Measurements from ENCODE around the gene COL1A2.

Gene COL1A2

DNA sequence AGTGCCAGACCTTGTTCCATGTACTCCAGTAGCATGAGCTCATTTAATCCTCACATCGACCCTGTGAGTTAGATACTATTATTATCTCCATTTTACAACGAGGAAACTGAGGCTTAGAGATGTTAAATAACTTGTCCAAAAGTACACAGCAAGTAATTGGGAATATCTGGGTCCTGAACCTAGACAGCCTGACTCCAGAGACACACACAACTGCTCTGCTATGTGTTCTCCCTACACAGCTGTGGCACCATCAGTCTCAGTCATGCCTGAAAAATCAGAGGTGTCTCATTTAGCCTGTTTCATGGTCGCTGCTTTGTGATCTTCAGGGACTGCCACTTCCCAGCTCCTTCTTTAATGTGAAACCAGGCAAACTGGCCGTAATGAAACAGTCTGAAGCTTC, 56.5 kb downstream of the COL1A2 start:
- no peak for TF ChIP-seq CEBPB (IDR thresholded peaks at IDR 0.05)
- TF ChIP-seq TEAD4 (IDR thresholded peaks at IDR 0.05): no peak
- no peak for TF ChIP-seq YY1 (IDR thresholded peaks at IDR 0.05; ENCODE audit: low read depth)
- TF ChIP-seq, protein P1, sequence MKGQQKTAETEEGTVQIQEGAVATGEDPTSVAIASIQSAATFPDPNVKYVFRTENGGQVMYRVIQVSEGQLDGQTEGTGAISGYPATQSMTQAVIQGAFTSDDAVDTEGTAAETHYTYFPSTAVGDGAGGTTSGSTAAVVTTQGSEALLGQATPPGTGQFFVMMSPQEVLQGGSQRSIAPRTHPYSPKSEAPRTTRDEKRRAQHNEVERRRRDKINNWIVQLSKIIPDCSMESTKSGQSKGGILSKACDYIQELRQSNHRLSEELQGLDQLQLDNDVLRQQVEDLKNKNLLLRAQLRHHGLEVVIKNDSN (IDR thresholded peaks at IDR 0.05): no peak
- TF ChIP-seq FOXM1 (IDR thresholded peaks at IDR 0.05; ENCODE audit: borderline replicate concordance, low read depth): no peak
- no peak for TF ChIP-seq RAD21 (IDR thresholded peaks at IDR 0.05; ENCODE audit: low read depth)
- no peak for TF ChIP-seq TAF1 (IDR thresholded peaks at IDR 0.05; ENCODE audit: low read depth)
- no peak for TF ChIP-seq CREB1 (IDR thresholded peaks at IDR 0.05; ENCODE audit: low read depth)
- no peak for TF ChIP-seq TCF12 (IDR thresholded peaks at IDR 0.05; ENCODE audit: low read depth)
- TF ChIP-seq EGR1 (IDR thresholded peaks at IDR 0.05): no peak
- TF ChIP-seq EP300 (IDR thresholded peaks at IDR 0.05; ENCODE audit: borderline replicate concordance): no peak
- TF ChIP-seq ZBTB7A (IDR thresholded peaks at IDR 0.05; ENCODE audit: low read depth): no peak
- TF ChIP-seq NFIC (IDR thresholded peaks at IDR 0.05): no peak

GRCh38 chr7:94452239-94452638, 57.5 kb downstream of the COL1A2 start:
- TF ChIP-seq MAX (IDR thresholded peaks at IDR 0.05) (no peak), EGR1 (IDR thresholded peaks at IDR 0.05) (no peak), EP300 (IDR thresholded peaks at IDR 0.05; ENCODE audit: borderline replicate concordance) (no peak), CREB1 (IDR thresholded peaks at IDR 0.05; ENCODE audit: low read depth) (no peak), NFIC (IDR thresholded peaks at IDR 0.05) (no peak), RAD21 (IDR thresholded peaks at IDR 0.05; ENCODE audit: low read depth) (no peak), CEBPB (IDR thresholded peaks at IDR 0.05) (no peak), TAF1 (IDR thresholded peaks at IDR 0.05; ENCODE audit: low read depth) (no peak), FOXM1 (IDR thresholded peaks at IDR 0.05; ENCODE audit: borderline replicate concordance, low read depth) (no peak), TCF12 (IDR thresholded peaks at IDR 0.05; ENCODE audit: low read depth) (no peak), ZBTB7A (IDR thresholded peaks at IDR 0.05; ENCODE audit: low read depth) (no peak), YY1 (IDR thresholded peaks at IDR 0.05; ENCODE audit: low read depth) (no peak), TEAD4 (IDR thresholded peaks at IDR 0.05) (no peak)
- TF ChIP-seq, protein P1 (IDR thresholded peaks at IDR 0.05): no peak

- TF ChIP-seq EGR1 (IDR thresholded peaks at IDR 0.05) (no peak), REST (IDR thresholded peaks at IDR 0.05; ENCODE audit: low read depth) (no peak), EP300 (IDR thresholded peaks at IDR 0.05; ENCODE audit: borderline replicate concordance) (no peak), YY1 (IDR thresholded peaks at IDR 0.05; ENCODE audit: low read depth) (no peak), TCF12 (IDR thresholded peaks at IDR 0.05; ENCODE audit: low read depth) (no peak), NFIC (IDR thresholded peaks at IDR 0.05) (no peak), FOXM1 (IDR thresholded peaks at IDR 0.05; ENCODE audit: borderline replicate concordance, low read depth) (no peak), TAF1 (IDR thresholded peaks at IDR 0.05; ENCODE audit: low read depth) (no peak), CEBPB (IDR thresholded peaks at IDR 0.05) (no peak), MAX (IDR thresholded peaks at IDR 0.05) (no peak), RAD21 (IDR thresholded peaks at IDR 0.05; ENCODE audit: low read depth) (no peak)
Observed at GRCh38 chr7:94453898-94454297, 59.2 kb downstream of the COL1A2 start.

- TF ChIP-seq FOXM1 (IDR thresholded peaks at IDR 0.05; ENCODE audit: borderline replicate concordance, low read depth) (no peak), ZBTB7A (IDR thresholded peaks at IDR 0.05; ENCODE audit: low read depth) (no peak), CREB1 (IDR thresholded peaks at IDR 0.05; ENCODE audit: low read depth) (no peak), REST (IDR thresholded peaks at IDR 0.05; ENCODE audit: low read depth) (no peak), CEBPB (IDR thresholded peaks at IDR 0.05) (no peak), YY1 (IDR thresholded peaks at IDR 0.05; ENCODE audit: low read depth) (no peak), EGR1 (IDR thresholded peaks at IDR 0.05) (no peak), TEAD4 (IDR thresholded peaks at IDR 0.05) (no peak), MAX (IDR thresholded peaks at IDR 0.05) (no peak), EP300 (IDR thresholded peaks at IDR 0.05; ENCODE audit: borderline replicate concordance) (no peak), RAD21 (IDR thresholded peaks at IDR 0.05; ENCODE audit: low read depth) (no peak), TAF1 (IDR thresholded peaks at IDR 0.05; ENCODE audit: low read depth) (no peak), NFIC (IDR thresholded peaks at IDR 0.05) (no peak), TCF12 (IDR thresholded peaks at IDR 0.05; ENCODE audit: low read depth) (no peak)
- TF ChIP-seq, protein P1 (IDR thresholded peaks at IDR 0.05): no peak
Observed at GRCh38 chr7:94458041-94458440, 63.3 kb downstream of the COL1A2 start.

DNA sequence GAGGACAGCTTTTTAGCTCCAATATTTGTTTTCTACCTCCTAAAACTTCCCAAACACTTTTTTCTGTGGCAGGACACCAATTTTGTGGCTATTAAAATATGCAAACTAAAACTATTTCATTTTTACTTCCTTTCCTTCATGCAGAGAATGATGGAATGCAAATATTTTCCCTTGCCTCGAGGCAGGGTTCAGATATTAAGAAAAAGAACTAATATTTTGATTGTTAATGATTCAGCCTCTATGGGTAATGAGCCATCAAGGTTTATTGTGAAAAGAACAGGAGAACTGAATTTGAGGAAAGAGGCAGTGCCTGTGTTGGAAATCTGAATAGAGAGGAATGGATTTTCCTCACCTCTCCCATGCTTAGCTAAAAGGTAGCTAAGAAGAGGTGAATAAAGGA, 71.8 kb downstream of the COL1A2 start:
- TF ChIP-seq CEBPB (IDR thresholded peaks at IDR 0.05): no peak
- TF ChIP-seq ZBTB7A (IDR thresholded peaks at IDR 0.05; ENCODE audit: low read depth): no peak
- no peak for TF ChIP-seq EGR1 (IDR thresholded peaks at IDR 0.05)
- TF ChIP-seq, protein P1 (IDR thresholded peaks at IDR 0.05): no peak
